Upper lobe of left lung (tissue), 4 donors: ENCODE results near the gene ADIRF.

ENCODE experiments used
- POLR2A ChIP-seq, 4 donors: fragments of 450-650 bp; IDR thresholded peaks; one replicate each; pipeline ENCODE4 v1.5.1; 2016 to 2017; ENCODE audit warnings: antibody characterized with exemption in 4 of 4, mild to moderate bottlenecking in 2 of 4
- POLR2AphosphoS5 ChIP-seq, 2 donors: sonication (generic); formaldehyde crosslinking; IDR thresholded peaks; one replicate each; pipeline ENCODE4 v1.5.1; 2017; ENCODE audit warnings: antibody characterized with exemption in 2 of 2

GRCh38 chr10:86958901-86959736 lies 9.2 kb upstream of the ADIRF start:
- TF ChIP-seq POLR2A (IDR thresholded peaks at IDR 0.05), result no peak
- peak; percentile 22 to 63 for TF ChIP-seq POLR2AphosphoS5 (IDR thresholded peaks at IDR 0.05)
